ENCODE results near the gene KLF9.

Gene KLF9

GRCh38 chr9:70408393-70409040, 5.9 kb downstream of the KLF9 start:
- peak; percentile 47 for DNase-seq
- no peak overlapping the region for H2BK15ac ChIP-seq (ENCODE audit: low read depth, poor library complexity, severe bottlenecking)

GRCh38 chr9:70407081-70407503, 7.4 kb downstream of the KLF9 start:
- H2AFZ ChIP-seq (ENCODE audit: low read depth, low read length), result no peak overlapping the region
- no peak overlapping the region for H2BK12ac ChIP-seq (ENCODE audit: low read length in 2 of 2)
- H3K36me3 ChIP-seq (ENCODE audit: control insufficient read depth in 1 of 2, insufficient read depth in 2 of 2, low read depth in 1 of 2, low read length in 2 of 2), result peaks cover 0 to 5% of the 10 kb centered on the region in 2 experiments
- no peak overlapping the region for H4K8ac ChIP-seq (ENCODE audit: low read length)
- H3K4ac ChIP-seq (ENCODE audit: low read depth in 1 of 2, low read length in 2 of 2), result peak overlapping the region in 1 of 2 experiments; percentile 12
- H3K4me2 ChIP-seq (ENCODE audit: low read length, poor library complexity, severe bottlenecking), result no peak overlapping the region
- no peak overlapping the region for H3K14ac ChIP-seq (ENCODE audit: low read length in 2 of 2)
- no peaks in the 10 kb centered on the region for H3K27me3 ChIP-seq (ENCODE audit: control insufficient read depth in 1 of 2, insufficient read depth in 1 of 2, low read length in 2 of 2)
- no peak overlapping the region for H3K23ac ChIP-seq (ENCODE audit: low read length in 2 of 2)
- no peak overlapping the region for H2BK15ac ChIP-seq (ENCODE audit: low read depth, poor library complexity, severe bottlenecking)
- DNase-seq, result peak; percentile 98
- H2AK5ac ChIP-seq (ENCODE audit: low read length, severe bottlenecking), result no peak overlapping the region
- H2BK120ac ChIP-seq (ENCODE audit: low read depth, low read length), result no peak overlapping the region
- peak overlapping the region in 1 of 2 experiments; percentile 38 for H3K4me3 ChIP-seq (ENCODE audit: insufficient read depth in 1 of 2, low read depth in 1 of 2, low read length in 2 of 2)
- no peak overlapping the region for H3K27ac ChIP-seq (ENCODE audit: low read length, poor library complexity, severe bottlenecking)
- peaks cover 4% of the 10 kb centered on the region for H3K79me1 ChIP-seq (replicated peaks; ENCODE audit: low read length, poor library complexity, severe bottlenecking)
- H3K9ac ChIP-seq (ENCODE audit: low read length), result peak overlapping the region; percentile 59
- H2BK5ac ChIP-seq (ENCODE audit: low read depth, low read length, poor library complexity, severe bottlenecking), result no peak overlapping the region
- WGBS, result 67% methylated on average over 4 of the region's 4 CpGs
- no peaks in the 10 kb centered on the region for H3K9me3 ChIP-seq (ENCODE audit: control insufficient read depth, low read length)
- peaks cover 8% of the 10 kb centered on the region for H3K4me1 ChIP-seq (ENCODE audit: control insufficient read depth, insufficient read depth, low read depth, low read length)
- peak overlapping the region in 1 of 2 experiments; percentile 33 for H3K18ac ChIP-seq (ENCODE audit: low read depth in 1 of 2, low read length in 2 of 2)
- no peak overlapping the region for H4K91ac ChIP-seq (ENCODE audit: low read length)

More at GRCh38 chr9:70408393-70409040, 5.9 kb downstream of the KLF9 start:
- Histone ChIP-seq H3K36me3 (ENCODE audit: control insufficient read depth in 1 of 2, insufficient read depth in 2 of 2, low read depth in 1 of 2, low read length in 2 of 2) (peaks cover 0 to 5% of the 10 kb centered on the region in 2 experiments), H3K4me2 (ENCODE audit: low read length, poor library complexity, severe bottlenecking) (no peak overlapping the region), H4K8ac (ENCODE audit: low read length) (no peak overlapping the region), H3K4me3 (ENCODE audit: insufficient read depth in 1 of 2, low read depth in 1 of 2, low read length in 2 of 2) (no peak overlapping the region), H2AK5ac (ENCODE audit: low read length, severe bottlenecking) (no peak overlapping the region), H3K9ac (ENCODE audit: low read length) (no peak overlapping the region), H2BK5ac (ENCODE audit: low read depth, low read length, poor library complexity, severe bottlenecking) (no peak overlapping the region), H3K4ac (ENCODE audit: low read depth in 1 of 2, low read length in 2 of 2) (no peak overlapping the region), H3K79me1 (replicated peaks; ENCODE audit: low read length, poor library complexity, severe bottlenecking) (peaks cover 3% of the 10 kb centered on the region), H2BK120ac (ENCODE audit: low read depth, low read length) (no peak overlapping the region), H3K9me3 (ENCODE audit: control insufficient read depth, low read length) (no peaks in the 10 kb centered on the region), H2AFZ (ENCODE audit: low read depth, low read length) (no peak overlapping the region), H3K27me3 (ENCODE audit: control insufficient read depth in 1 of 2, insufficient read depth in 1 of 2, low read length in 2 of 2) (no peaks in the 10 kb centered on the region), H2BK12ac (ENCODE audit: low read length in 2 of 2) (no peak overlapping the region), H3K4me1 (ENCODE audit: control insufficient read depth, insufficient read depth, low read depth, low read length) (peaks cover 13% of the 10 kb centered on the region), H3K23ac (ENCODE audit: low read length in 2 of 2) (no peak overlapping the region), H3K14ac (ENCODE audit: low read length in 2 of 2) (peak overlapping the region in 1 of 2 experiments; percentile 11), H3K27ac (ENCODE audit: low read length, poor library complexity, severe bottlenecking) (no peak overlapping the region), H4K91ac (ENCODE audit: low read length) (no peak overlapping the region), H3K18ac (ENCODE audit: low read depth in 1 of 2, low read length in 2 of 2) (no peak overlapping the region)
- 100% methylated on average over 2 of the region's 5 CpGs for WGBS

GRCh38 chr9:70406434-70406862, 8.0 kb downstream of the KLF9 start:
- Histone ChIP-seq H2BK15ac (ENCODE audit: low read depth, poor library complexity, severe bottlenecking) (no peak overlapping the region), H3K4ac (ENCODE audit: low read depth in 1 of 2, low read length in 2 of 2) (no peak overlapping the region), H3K79me1 (replicated peaks; ENCODE audit: low read length, poor library complexity, severe bottlenecking) (peaks cover 4% of the 10 kb centered on the region), H3K36me3 (ENCODE audit: control insufficient read depth in 1 of 2, insufficient read depth in 2 of 2, low read depth in 1 of 2, low read length in 2 of 2) (peaks cover 0 to 5% of the 10 kb centered on the region in 2 experiments), H2AK5ac (ENCODE audit: low read length, severe bottlenecking) (no peak overlapping the region), H2BK5ac (ENCODE audit: low read depth, low read length, poor library complexity, severe bottlenecking) (no peak overlapping the region), H3K23ac (ENCODE audit: low read length in 2 of 2) (no peak overlapping the region), H4K91ac (ENCODE audit: low read length) (no peak overlapping the region), H3K9ac (ENCODE audit: low read length) (peak overlapping the region; percentile 59), H2BK12ac (ENCODE audit: low read length in 2 of 2) (no peak overlapping the region), H3K18ac (ENCODE audit: low read depth in 1 of 2, low read length in 2 of 2) (peak overlapping the region in 1 of 2 experiments; percentile 67), H3K27me3 (ENCODE audit: control insufficient read depth in 1 of 2, insufficient read depth in 1 of 2, low read length in 2 of 2) (no peaks in the 10 kb centered on the region), H3K27ac (ENCODE audit: low read length, poor library complexity, severe bottlenecking) (no peak overlapping the region), H3K9me3 (ENCODE audit: control insufficient read depth, low read length) (no peaks in the 10 kb centered on the region), H2BK120ac (ENCODE audit: low read depth, low read length) (no peak overlapping the region), H4K8ac (ENCODE audit: low read length) (no peak overlapping the region), H2AFZ (ENCODE audit: low read depth, low read length) (no peak overlapping the region), H3K4me1 (ENCODE audit: control insufficient read depth, insufficient read depth, low read depth, low read length) (peaks cover 6% of the 10 kb centered on the region), H3K14ac (ENCODE audit: low read length in 2 of 2) (no peak overlapping the region), H3K4me2 (ENCODE audit: low read length, poor library complexity, severe bottlenecking) (no peak overlapping the region), H3K4me3 (ENCODE audit: insufficient read depth in 1 of 2, low read depth in 1 of 2, low read length in 2 of 2) (peak overlapping the region in 1 of 2 experiments; percentile 37)
- WGBS, result 41% methylated on average over 6 of the region's 6 CpGs
- peak; percentile 82 for DNase-seq

- no peak overlapping the region for H3K14ac ChIP-seq (ENCODE audit: low read length in 2 of 2)
- H3K4ac ChIP-seq (ENCODE audit: low read depth in 1 of 2, low read length in 2 of 2), result no peak overlapping the region
- no peaks in the 10 kb centered on the region for H3K9me3 ChIP-seq (ENCODE audit: control insufficient read depth, low read length)
- H3K23ac ChIP-seq (ENCODE audit: low read length in 2 of 2), result no peak overlapping the region
- no peaks in the 10 kb centered on the region for H3K27me3 ChIP-seq (ENCODE audit: control insufficient read depth in 1 of 2, insufficient read depth in 1 of 2, low read length in 2 of 2)
- H2BK15ac ChIP-seq (ENCODE audit: low read depth, poor library complexity, severe bottlenecking), result no peak overlapping the region
- H3K4me3 ChIP-seq (ENCODE audit: insufficient read depth in 1 of 2, low read depth in 1 of 2, low read length in 2 of 2), result peak overlapping the region in 1 of 2 experiments; percentile 37
- no peak overlapping the region for H3K18ac ChIP-seq (ENCODE audit: low read depth in 1 of 2, low read length in 2 of 2)
- peaks cover 3% of the 10 kb centered on the region for H3K4me1 ChIP-seq (ENCODE audit: control insufficient read depth, insufficient read depth, low read depth, low read length)
- H2AK5ac ChIP-seq (ENCODE audit: low read length, severe bottlenecking), result no peak overlapping the region
- no peak overlapping the region for H2AFZ ChIP-seq (ENCODE audit: low read depth, low read length)
- H3K9ac ChIP-seq (ENCODE audit: low read length), result peak overlapping the region; percentile 59
- H4K8ac ChIP-seq (ENCODE audit: low read length), result no peak overlapping the region
- peak; percentile 19 for DNase-seq
- no peak overlapping the region for H4K91ac ChIP-seq (ENCODE audit: low read length)
- no peak overlapping the region for H3K4me2 ChIP-seq (ENCODE audit: low read length, poor library complexity, severe bottlenecking)
- H3K36me3 ChIP-seq (ENCODE audit: control insufficient read depth in 1 of 2, insufficient read depth in 2 of 2, low read depth in 1 of 2, low read length in 2 of 2), result peaks cover 0 to 5% of the 10 kb centered on the region in 2 experiments
- H3K79me1 ChIP-seq (replicated peaks; ENCODE audit: low read length, poor library complexity, severe bottlenecking), result peaks cover 4% of the 10 kb centered on the region
- 82% methylated on average over 3 of the region's 3 CpGs for WGBS
- H3K27ac ChIP-seq (ENCODE audit: low read length, poor library complexity, severe bottlenecking), result no peak overlapping the region
- H2BK5ac ChIP-seq (ENCODE audit: low read depth, low read length, poor library complexity, severe bottlenecking), result no peak overlapping the region
- H2BK12ac ChIP-seq (ENCODE audit: low read length in 2 of 2), result peak overlapping the region in 1 of 2 experiments; percentile 4
- H2BK120ac ChIP-seq (ENCODE audit: low read depth, low read length), result no peak overlapping the region
Measured at GRCh38 chr9:70405808-70406433, 8.5 kb downstream of the KLF9 start.

Data from mesenchymal stem cell (in vitro differentiated cells and primary cell).